Measurements from ENCODE around the gene PLAA. TPM values are rescaled to one million over a fixed set of nuclear protein-coding genes. Genes with fewer than 3 reads are reported as not detected.

Gene PLAA
- polyA plus RNA-seq (ENCODE audit: insufficient read length) = 30.9 TPM

- DNase-seq (ENCODE audit: low read depth) = peak; percentile 80
Measured at GRCh38 chr9:26946753-26947727, at the start of gene PLAA. PLAA (minus strand) TSS chr9:26947242; CDS start chr9:26947045, 197 bp downstream.

DNA sequence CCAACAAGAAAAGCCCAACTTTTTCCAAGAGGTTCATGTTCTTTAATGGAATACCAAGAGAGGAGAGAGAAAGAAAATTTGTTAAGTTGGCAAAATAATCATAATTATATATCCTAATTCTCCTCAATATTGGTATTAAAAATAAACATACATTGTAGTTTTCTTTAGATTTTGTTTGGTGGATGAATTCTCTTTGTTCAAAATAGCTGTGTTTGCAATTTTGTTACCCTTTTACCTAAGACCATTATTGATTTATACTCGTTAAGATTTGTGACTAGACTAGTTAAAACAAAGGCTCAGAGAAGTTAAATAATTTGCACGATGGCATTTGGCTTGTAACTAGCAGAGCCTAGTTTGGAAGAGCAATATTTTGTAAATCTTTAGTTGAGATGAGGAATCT, 48.8 kb upstream of the PLAA start:
- DNase-seq (ENCODE audit: low read depth) = no peak

GRCh38 chr9:26983340-26983739, 36.3 kb upstream of the PLAA start:
- DNase-seq (ENCODE audit: low read depth) = no peak

- DNase-seq (ENCODE audit: low read depth) = no peak
Measured at GRCh38 chr9:26975728-26976707, 29.0 kb upstream of the PLAA start.

DNA sequence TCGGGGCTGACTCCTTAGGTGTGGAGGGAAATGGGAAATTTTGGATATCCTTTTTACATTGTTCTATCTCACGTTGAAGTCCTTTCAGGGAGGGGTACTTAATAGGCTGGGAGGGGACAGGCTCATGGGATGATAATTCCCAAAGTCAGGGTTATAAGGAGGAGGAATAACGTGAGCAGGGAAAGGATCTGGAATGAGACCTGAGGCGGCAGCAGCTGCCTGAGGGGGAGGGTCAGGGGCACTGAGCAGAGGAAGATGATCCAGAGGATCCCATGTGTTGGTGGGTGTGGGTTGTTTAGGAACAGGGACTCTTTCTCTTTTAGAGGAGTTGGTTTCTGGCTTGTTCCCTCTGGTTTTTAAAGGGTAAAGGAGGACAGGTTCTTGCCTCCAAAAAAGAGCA, 27.9 kb upstream of the PLAA start:
- no peak for DNase-seq (ENCODE audit: low read depth)

DNA sequence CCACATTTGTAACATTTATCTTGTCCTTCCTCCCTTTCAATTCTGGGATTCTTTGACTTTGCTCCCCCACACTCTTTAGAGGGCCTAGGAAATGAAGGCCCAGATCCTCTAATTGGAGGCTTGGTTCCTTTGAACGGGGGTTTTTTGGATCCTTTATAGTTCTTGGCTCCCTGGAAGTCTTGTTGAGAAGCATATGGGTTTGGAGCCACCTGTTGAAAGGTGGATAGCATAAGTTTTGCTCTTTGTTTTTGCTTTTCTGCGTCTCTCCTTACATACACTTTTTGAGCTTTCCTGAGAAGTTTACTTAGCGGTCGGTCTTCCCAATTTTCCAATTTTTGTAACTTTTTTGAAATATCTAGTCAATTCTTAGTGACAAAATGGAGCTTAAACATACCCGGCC, 26.9 kb upstream of the PLAA start:
- DNase-seq (ENCODE audit: low read depth) = no peak

GRCh38 chr9:26971721-26972120, 24.7 kb upstream of the PLAA start:
- no peak for DNase-seq (ENCODE audit: low read depth)

- no peak for DNase-seq (ENCODE audit: low read depth)
Measured at GRCh38 chr9:26956860-26957233, 9.8 kb upstream of the PLAA start.

- DNase-seq (ENCODE audit: low read depth) = peak; percentile 99
Measured at GRCh38 chr9:26955921-26956859, 9.1 kb upstream of the PLAA start, which contains the start of gene IFT74. IFT74 (plus strand) TSS chr9:26956412; CDS start chr9:26961968, 5,556 bp downstream.

DNA sequence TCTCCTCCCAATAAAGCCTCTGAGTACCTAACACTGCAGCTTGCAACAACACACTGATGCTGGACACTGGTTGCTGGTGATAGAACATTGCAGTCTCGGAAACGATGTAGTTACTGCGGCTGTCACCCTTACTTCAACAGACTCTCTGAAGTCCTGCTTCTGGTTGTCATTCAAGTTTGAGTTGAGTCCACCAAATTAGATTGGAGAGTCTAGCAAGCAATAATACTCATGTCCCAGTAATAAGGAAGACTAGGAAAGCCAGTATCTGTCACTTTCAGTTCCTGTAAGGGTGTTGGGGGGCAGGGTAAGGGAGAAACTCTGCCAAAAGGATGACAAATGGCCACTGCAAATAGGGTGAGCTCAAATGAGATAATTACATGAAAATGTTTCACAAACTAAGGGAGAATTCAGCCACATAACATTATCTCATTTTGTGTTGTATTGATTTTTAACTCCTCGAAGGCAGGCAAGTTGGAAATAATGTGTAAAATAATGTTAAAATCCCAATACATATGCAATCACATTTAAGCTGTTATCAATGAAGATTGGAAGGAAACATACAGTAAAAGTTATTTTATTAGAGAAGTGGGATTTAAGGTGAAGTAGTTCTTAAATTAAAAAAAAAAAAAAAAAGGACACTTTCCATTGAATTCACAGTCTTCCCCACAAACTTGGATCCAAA, 8.3 kb upstream of the PLAA start:
- no peak for DNase-seq (ENCODE audit: low read depth)

GRCh38 chr9:26954050-26954508, 7.0 kb upstream of the PLAA start:
- no peak for DNase-seq (ENCODE audit: low read depth)

DNA sequence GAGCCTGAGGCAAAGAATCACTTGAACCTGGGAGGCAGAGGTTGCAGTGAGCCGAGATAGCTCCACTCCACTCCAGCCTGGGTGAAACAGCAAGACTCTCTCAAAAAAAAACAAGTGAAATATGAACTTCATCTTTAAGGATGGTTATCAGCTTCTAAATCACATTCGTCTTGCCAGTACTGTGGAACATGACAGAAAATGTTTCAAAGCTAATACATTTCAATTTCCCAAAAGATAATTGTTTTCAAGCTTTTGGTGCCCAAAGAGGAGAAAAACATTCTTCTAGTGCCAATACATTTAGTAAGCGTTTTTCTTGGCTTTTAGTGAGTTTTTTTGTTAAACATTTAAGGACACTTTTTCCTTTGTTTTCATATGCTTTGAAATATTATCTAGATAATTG, 4.8 kb upstream of the PLAA start:
- DNase-seq (ENCODE audit: low read depth) = no peak

DNA sequence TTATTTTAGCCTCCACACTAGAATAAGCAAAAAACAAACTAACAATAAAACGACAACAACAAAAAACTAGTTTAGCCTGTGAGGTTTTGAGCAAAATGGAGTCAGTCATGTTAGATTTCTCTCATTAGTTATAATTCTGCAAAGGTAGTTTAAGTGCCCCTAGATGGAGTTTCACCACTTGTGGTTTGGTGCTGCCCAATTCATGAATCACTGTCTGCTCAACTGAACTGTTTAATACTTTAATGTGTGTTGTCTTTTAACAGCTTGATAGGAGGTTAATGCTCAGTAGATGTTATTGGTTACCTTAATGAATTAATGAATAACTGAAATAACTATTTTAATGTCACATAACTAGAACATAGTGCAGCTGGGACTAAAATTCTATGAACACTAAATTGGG, 3.5 kb upstream of the PLAA start:
- DNase-seq (ENCODE audit: low read depth) = no peak

GRCh38 chr9:26949637-26950069, 2.6 kb upstream of the PLAA start:
- no peak for DNase-seq (ENCODE audit: low read depth)

DNA sequence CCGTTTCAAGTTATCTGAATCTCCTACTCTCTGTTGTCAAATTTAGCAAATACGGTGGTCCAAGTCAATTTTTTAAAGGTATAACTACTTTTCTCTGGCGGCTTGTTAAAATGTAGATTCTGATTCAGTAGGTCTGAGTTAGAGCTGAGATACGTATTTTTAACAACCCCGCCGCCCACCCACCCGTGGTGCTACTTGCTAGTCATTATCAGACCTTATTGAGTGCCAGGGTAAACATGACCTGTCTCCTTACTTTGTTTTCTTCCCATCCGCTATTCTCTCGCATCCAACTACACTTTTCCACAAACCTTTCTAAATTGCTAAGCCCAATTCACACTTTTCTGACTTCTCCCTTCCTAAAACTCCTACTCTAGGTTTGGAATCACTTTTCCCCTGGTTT, 694 bp upstream of the PLAA start:
- no peak for DNase-seq (ENCODE audit: low read depth)

GRCh38 chr9:26945591-26945990, 1.5 kb downstream of the PLAA start:
- no peak for DNase-seq (ENCODE audit: low read depth)

GRCh38 chr9:26940779-26941178, 6.3 kb downstream of the PLAA start:
- no peak for DNase-seq (ENCODE audit: low read depth)

GRCh38 chr9:26939955-26940711, 6.9 kb downstream of the PLAA start:
- no peak for DNase-seq (ENCODE audit: low read depth)

DNA sequence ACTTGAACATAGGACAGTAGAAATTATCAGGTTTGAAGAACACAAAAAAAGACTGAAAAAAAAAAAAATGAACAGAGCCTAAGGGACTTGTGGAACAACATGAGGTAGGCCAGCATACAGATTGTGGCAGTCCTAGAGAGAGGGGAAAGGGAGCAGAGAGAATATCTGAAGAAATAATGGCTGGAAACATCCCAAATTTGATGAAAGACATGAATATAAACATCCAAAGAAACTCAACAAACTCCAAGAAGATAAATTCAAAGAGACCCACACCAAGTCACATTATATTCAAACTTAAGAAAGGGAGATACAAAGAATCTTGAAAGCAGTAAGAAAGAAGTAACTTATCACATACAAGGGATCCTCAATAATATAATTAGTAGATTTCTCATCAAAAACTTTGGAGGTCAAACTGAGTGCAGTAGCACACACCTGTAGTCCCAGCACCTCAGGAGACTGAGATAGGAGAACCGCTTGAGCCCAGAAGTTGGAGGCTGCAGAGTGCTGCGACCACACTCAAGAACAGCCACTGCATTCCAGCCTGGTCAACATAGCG, 9.1 kb downstream of the PLAA start:
- no peak for DNase-seq (ENCODE audit: low read depth)

Measured in forelimb muscle (tissue), 1 donor.